ENCODE results near the gene NEK9. TPM values are rescaled to one million over a fixed set of nuclear protein-coding genes. Genes with fewer than 3 reads are reported as not detected.
A peak's percentile ranks its signal among the peaks of the same experiment; 100 is the strongest.

The NEK9 gene
- total RNA-seq, 1 donor from 2014 or later = 25.9 TPM

DNA sequence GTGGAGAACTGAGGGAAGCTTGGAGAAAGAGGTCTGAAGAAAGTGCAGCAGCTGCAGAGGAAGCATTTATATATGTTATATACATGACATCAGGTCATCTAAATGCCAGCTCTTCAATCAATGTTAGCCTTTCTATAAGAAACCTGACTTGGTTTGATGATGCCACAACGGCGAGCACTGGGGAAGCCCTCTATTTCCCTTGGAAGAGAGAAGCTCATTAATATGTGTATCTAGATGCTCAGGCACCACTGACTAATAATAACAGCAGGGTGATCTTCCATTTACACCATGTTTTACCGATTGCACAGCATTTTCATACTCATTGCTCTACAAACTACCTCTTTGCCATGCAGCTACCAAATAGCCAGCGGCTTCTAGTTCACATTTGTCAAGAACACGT, 63.8 kb downstream of the NEK9 start:
- Histone ChIP-seq H3K79me2 (ENCODE audit: low read depth) (peaks cover 36% of the 10 kb centered on the region), H3K9ac (peak overlapping the region; percentile 55)

GRCh38 chr14:75060420-75060819, 66.4 kb downstream of the NEK9 start:
- Histone ChIP-seq H3F3A (ENCODE audit: low read depth) (peaks cover 17% of the 10 kb centered on the region), H3K9ac (no peak overlapping the region), H3K36me3 (peaks cover 7% of the 10 kb centered on the region), H3K4me1 (peaks cover 8% of the 10 kb centered on the region), H3K79me2 (ENCODE audit: low read depth) (peaks cover 36% of the 10 kb centered on the region), H4K20me1 (ENCODE audit: low read depth) (no peaks in the 10 kb centered on the region), H3K9me3 (ENCODE audit: low read depth) (no peaks in the 10 kb centered on the region), H3K27ac (no peak overlapping the region), H3K27me3 (no peaks in the 10 kb centered on the region), H2AFZ (replicated peaks) (no peak overlapping the region), H3K4me2 (no peak overlapping the region), H3K4me3 (no peak overlapping the region)
- Mint-ChIP-seq H3K27me3 (ENCODE audit: insufficient read depth, low read depth) (peaks cover 4% of the 10 kb centered on the region), H3K9me3 (peaks cover 10% of the 10 kb centered on the region), H3K36me3 (peaks cover 32% of the 10 kb centered on the region), H3K27ac (no peak overlapping the region), H3K4me1 (peaks cover 15% of the 10 kb centered on the region), H3K4me3 (no peak overlapping the region)
- no peak for DNase-seq (ENCODE audit: low spot score)
- TF ChIP-seq EZH2 (IDR thresholded peaks at IDR 0.05) (no peak), EZH2phosphoT487 (IDR thresholded peaks at IDR 0.05) (no peak)
- TF ChIP-seq, protein P1, sequence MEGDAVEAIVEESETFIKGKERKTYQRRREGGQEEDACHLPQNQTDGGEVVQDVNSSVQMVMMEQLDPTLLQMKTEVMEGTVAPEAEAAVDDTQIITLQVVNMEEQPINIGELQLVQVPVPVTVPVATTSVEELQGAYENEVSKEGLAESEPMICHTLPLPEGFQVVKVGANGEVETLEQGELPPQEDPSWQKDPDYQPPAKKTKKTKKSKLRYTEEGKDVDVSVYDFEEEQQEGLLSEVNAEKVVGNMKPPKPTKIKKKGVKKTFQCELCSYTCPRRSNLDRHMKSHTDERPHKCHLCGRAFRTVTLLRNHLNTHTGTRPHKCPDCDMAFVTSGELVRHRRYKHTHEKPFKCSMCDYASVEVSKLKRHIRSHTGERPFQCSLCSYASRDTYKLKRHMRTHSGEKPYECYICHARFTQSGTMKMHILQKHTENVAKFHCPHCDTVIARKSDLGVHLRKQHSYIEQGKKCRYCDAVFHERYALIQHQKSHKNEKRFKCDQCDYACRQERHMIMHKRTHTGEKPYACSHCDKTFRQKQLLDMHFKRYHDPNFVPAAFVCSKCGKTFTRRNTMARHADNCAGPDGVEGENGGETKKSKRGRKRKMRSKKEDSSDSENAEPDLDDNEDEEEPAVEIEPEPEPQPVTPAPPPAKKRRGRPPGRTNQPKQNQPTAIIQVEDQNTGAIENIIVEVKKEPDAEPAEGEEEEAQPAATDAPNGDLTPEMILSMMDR (IDR thresholded peaks at IDR 0.05) = no peak

More for the DNA sequence above, 63.8 kb downstream of the NEK9 start:
- Histone ChIP-seq H3K27me3 (peaks cover 10% of the 10 kb centered on the region), H2AFZ (replicated peaks) (peak overlapping the region; percentile 96), H3K4me2 (peak overlapping the region; percentile 90), H3K27ac (no peak overlapping the region), H3K4me1 (peaks cover 8% of the 10 kb centered on the region), H4K20me1 (ENCODE audit: low read depth) (no peaks in the 10 kb centered on the region), H3K36me3 (peaks cover 7% of the 10 kb centered on the region), H3K9me3 (ENCODE audit: low read depth) (no peaks in the 10 kb centered on the region), H3K4me3 (peak overlapping the region; percentile 86), H3F3A (ENCODE audit: low read depth) (peaks cover 17% of the 10 kb centered on the region)
- H3K36me3 Mint-ChIP-seq = peaks cover 22% of the 10 kb centered on the region
- H3K4me3 Mint-ChIP-seq = peak overlapping the region; percentile 98
- no peak for DNase-seq (ENCODE audit: low spot score)
- TF ChIP-seq EZH2phosphoT487 (IDR thresholded peaks at IDR 0.05) (no peak), EZH2 (IDR thresholded peaks at IDR 0.05) (no peak)
- TF ChIP-seq, protein P1 (IDR thresholded peaks at IDR 0.05) = no peak
- H3K9me3 Mint-ChIP-seq = peaks cover 10% of the 10 kb centered on the region
- peaks cover 15% of the 10 kb centered on the region for H3K4me1 Mint-ChIP-seq
- H3K27ac Mint-ChIP-seq = no peak overlapping the region
- H3K27me3 Mint-ChIP-seq (ENCODE audit: insufficient read depth, low read depth) = peaks cover 4% of the 10 kb centered on the region

GRCh38 chr14:75059642-75060041, 67.2 kb downstream of the NEK9 start:
- Histone ChIP-seq H3K9ac (no peak overlapping the region), H4K20me1 (ENCODE audit: low read depth) (no peaks in the 10 kb centered on the region), H3F3A (ENCODE audit: low read depth) (peaks cover 17% of the 10 kb centered on the region), H3K9me3 (ENCODE audit: low read depth) (no peaks in the 10 kb centered on the region), H3K36me3 (peaks cover 7% of the 10 kb centered on the region), H3K4me1 (peaks cover 8% of the 10 kb centered on the region), H3K4me2 (no peak overlapping the region), H3K4me3 (no peak overlapping the region), H3K27ac (no peak overlapping the region), H3K27me3 (no peaks in the 10 kb centered on the region), H2AFZ (replicated peaks) (no peak overlapping the region), H3K79me2 (ENCODE audit: low read depth) (peaks cover 36% of the 10 kb centered on the region)
- no peak for TF ChIP-seq EZH2 (IDR thresholded peaks at IDR 0.05)
- TF ChIP-seq EZH2phosphoT487 (IDR thresholded peaks at IDR 0.05) = no peak
- TF ChIP-seq, protein P1 (IDR thresholded peaks at IDR 0.05) = no peak
- Mint-ChIP-seq H3K9me3 (peaks cover 10% of the 10 kb centered on the region), H3K4me1 (peaks cover 15% of the 10 kb centered on the region), H3K27ac (no peak overlapping the region), H3K36me3 (peaks cover 32% of the 10 kb centered on the region), H3K4me3 (no peak overlapping the region), H3K27me3 (ENCODE audit: insufficient read depth, low read depth) (peaks cover 4% of the 10 kb centered on the region)
- DNase-seq (ENCODE audit: low spot score) = no peak

Measured in neural progenitor cell (in vitro differentiated cells).